Measurements from ENCODE around the gene PTPN13.

Gene PTPN13

GRCh38 chr4:86558797-86559196 lies 35.3 kb upstream of the PTPN13 start:
- ChIA-PET POLR2A (no interaction called here), CTCF (no interaction called here)
- H3K4me1 ChIP-seq (ENCODE audit: control insufficient read depth, insufficient read depth, low read length) = peaks cover 41% of the 10 kb centered on the region
- H3K27ac ChIP-seq (ENCODE audit: extremely low read depth, low read depth, low read length) = peak overlapping the region; percentile 68; the same call in 1 of the 2 replicates
- no peak overlapping the region for H3K4me3 ChIP-seq (ENCODE audit: low read depth, low read length)
- H3K9me3 ChIP-seq (ENCODE audit: control insufficient read depth, insufficient read depth, low read depth, low read length) = no peaks in the 10 kb centered on the region
- no peaks in the 10 kb centered on the region for H3K36me3 ChIP-seq (ENCODE audit: control insufficient read depth in 2 of 2, insufficient read depth in 1 of 2, low read length in 2 of 2)
- no peak for TF ChIP-seq ZBTB26 (tag by site-specific recombination; optimal IDR thresholded peaks at IDR 0.05)
- TF ChIP-seq PRDM1 (tag by site-specific recombination; IDR thresholded peaks at IDR 0.05) = no peak
- no peak for TF ChIP-seq ZNF658 (tag by site-specific recombination; IDR thresholded peaks at IDR 0.05)
- TF ChIP-seq ZXDB (tag by site-specific recombination; IDR thresholded peaks at IDR 0.05) = no peak
- TF ChIP-seq SALL2 (tag by site-specific recombination; IDR thresholded peaks at IDR 0.05; ENCODE audit: borderline replicate concordance) = no peak
- TF ChIP-seq ZFHX2 (tag by site-specific recombination; conservative IDR thresholded peaks at IDR 0.05) = no peak
- TF ChIP-seq ZNF518A (tag by site-specific recombination; conservative IDR thresholded peaks at IDR 0.05; ENCODE audit: low read depth) = no peak
- TF ChIP-seq ZNF174 (tag by site-specific recombination; IDR thresholded peaks at IDR 0.05) = no peak
- TF ChIP-seq ZNF157 (tag by site-specific recombination; IDR thresholded peaks at IDR 0.05) = no peak
- no peak for TF ChIP-seq ZNF777 (tag by site-specific recombination; IDR thresholded peaks at IDR 0.05; ENCODE audit: borderline replicate concordance)
- no peak for TF ChIP-seq ZNF341 (tag by site-specific recombination; IDR thresholded peaks at IDR 0.05; ENCODE audit: low read depth)
- no peak for TF ChIP-seq INSM2 (tag by site-specific recombination; IDR thresholded peaks at IDR 0.05)
- TF ChIP-seq BCL11A (tag by site-specific recombination; IDR thresholded peaks at IDR 0.05; ENCODE audit: low read depth) = no peak
- 0 out of 2 replicates have a peak, but pooled peaks have one; percentile 20 for TF ChIP-seq BCL6B (tag by site-specific recombination; IDR thresholded peaks at IDR 0.05)
- TF ChIP-seq KLF9 (tag by site-specific recombination; IDR thresholded peaks at IDR 0.05; ENCODE audit: low read depth) = no peak
- no peak for TF ChIP-seq ZNF433 (tag by site-specific recombination; IDR thresholded peaks at IDR 0.05; ENCODE audit: low read depth)
- TF ChIP-seq SP7 (tag by site-specific recombination; IDR thresholded peaks at IDR 0.05) = peak; percentile 63; the same call in 1 of the 2 replicates
- no peak for TF ChIP-seq SETDB1 (IDR thresholded peaks at IDR 0.05; ENCODE audit: insufficient read length, low read length)
- no peak for TF ChIP-seq ZNF843 (tag by site-specific recombination; IDR thresholded peaks at IDR 0.05)
- no peak for TF ChIP-seq ZNF670 (tag by site-specific recombination; IDR thresholded peaks at IDR 0.05; ENCODE audit: low read depth)
- TF ChIP-seq ZNF596 (tag by site-specific recombination; IDR thresholded peaks at IDR 0.05) = no peak
- no peak for TF ChIP-seq ZBTB20 (tag by site-specific recombination; IDR thresholded peaks at IDR 0.05)
- no peak for TF ChIP-seq GLI4 (tag by site-specific recombination; IDR thresholded peaks at IDR 0.05)
- peak; percentile 10; the same call in 1 of the 2 replicates for TF ChIP-seq FEZF1 (tag by site-specific recombination; IDR thresholded peaks at IDR 0.05)
- TF ChIP-seq HOXC10 (CRISPR knock-in tag; IDR thresholded peaks at IDR 0.05) = no peak
- TF ChIP-seq ZNF112 (tag by site-specific recombination; IDR thresholded peaks at IDR 0.05) = no peak
- TF ChIP-seq ZSCAN23 (tag by site-specific recombination; IDR thresholded peaks at IDR 0.05) = no peak
- no peak for TF ChIP-seq OVOL3 (tag by site-specific recombination; IDR thresholded peaks at IDR 0.05)
- no peak for TF ChIP-seq ZNF621 (tag by site-specific recombination; IDR thresholded peaks at IDR 0.05)
- TF ChIP-seq ZNF239 (tag by site-specific recombination; IDR thresholded peaks at IDR 0.05) = no peak
